CMK (cell line): Measurements from ENCODE around the gene SLC25A21.
"Not testable (repeated sequence)": the region's sequence is repeated elsewhere in the genome, so short reads cannot be mapped to it uniquely, and the experiment has no call there.

Experiments
- DNase-seq: peaks from one replicate; pipeline ENCODE4 v3.0.0-alpha.2; 2010; ENCODE audit warnings: low read depth

SLC25A21 gene

GRCh38 chr14:36986407-36986806, 186.0 kb downstream of the SLC25A21 start:
- no peak for DNase-seq

DNA sequence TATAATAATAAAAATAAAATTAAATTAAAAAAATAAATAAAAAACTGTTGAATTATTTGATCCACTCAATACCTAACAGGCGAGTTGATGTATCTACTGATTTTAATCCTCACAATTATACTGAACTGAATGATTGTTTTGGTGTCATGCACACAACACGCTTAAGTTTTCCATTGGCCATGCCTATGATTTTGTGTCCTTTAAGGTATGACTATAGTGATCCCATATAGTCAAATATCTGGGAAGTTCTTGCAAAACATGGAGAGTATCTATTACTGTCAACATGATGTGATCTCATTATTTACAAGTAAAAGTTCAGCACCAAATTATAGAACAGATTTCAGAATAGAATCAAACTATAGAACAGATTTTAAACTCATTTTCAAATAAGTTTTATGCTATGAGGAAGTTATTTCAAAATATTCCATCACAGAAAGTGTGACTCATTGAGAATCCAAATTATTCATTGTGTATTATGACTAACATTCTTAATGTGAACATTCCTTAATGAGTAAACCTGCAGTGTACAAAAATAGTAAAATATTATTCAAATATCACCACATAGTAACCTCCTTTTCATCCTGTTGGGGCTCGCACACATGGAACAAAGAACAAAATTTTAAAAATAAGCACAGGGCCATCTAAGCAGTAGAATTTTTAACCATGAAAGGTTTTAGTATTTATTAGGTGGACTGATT, 190.4 kb downstream of the SLC25A21 start:
- no peak for DNase-seq

DNA sequence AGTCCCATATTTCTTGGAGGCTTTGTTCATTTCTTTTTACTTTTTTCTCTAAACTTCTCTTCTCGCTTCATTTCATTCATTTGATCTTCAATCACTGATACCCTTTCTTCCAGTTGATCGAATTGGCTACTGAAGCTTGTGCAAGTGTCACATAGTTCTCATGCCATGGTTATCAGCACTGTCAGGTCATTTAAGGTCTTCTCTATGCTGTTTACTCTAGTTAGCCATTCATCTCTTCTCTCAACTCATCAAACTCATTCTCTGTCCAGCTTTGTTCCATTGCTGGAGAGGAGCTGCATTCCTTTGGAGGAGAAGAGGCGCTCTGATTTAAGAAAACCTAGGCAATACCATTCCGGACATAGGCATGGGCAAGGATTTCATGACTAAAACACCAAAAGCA, 192.0 kb downstream of the SLC25A21 start:
- DNase-seq, result not testable (repeated sequence)

DNA sequence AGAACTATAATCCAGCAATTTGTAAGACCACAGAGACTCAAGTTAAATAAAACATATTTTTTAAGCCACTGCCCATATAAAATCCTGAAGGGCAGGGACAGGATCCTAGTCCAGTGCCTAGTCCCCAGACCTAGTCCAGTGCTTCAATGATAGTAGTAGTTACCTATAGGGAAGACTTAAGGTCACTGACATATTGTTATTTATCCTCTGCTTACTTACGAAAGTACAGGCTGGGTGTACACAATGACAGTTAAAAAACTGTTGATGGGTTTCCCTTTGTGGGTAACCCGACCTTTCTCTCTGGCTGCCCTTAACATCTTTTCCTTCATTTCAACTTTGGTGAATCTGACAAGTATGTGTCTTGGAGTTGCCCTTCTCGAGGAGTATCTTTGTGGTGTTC, 192.5 kb downstream of the SLC25A21 start:
- DNase-seq, result no peak

GRCh38 chr14:36976571-36977023, 195.8 kb downstream of the SLC25A21 start:
- peak; percentile 92 for DNase-seq

DNA sequence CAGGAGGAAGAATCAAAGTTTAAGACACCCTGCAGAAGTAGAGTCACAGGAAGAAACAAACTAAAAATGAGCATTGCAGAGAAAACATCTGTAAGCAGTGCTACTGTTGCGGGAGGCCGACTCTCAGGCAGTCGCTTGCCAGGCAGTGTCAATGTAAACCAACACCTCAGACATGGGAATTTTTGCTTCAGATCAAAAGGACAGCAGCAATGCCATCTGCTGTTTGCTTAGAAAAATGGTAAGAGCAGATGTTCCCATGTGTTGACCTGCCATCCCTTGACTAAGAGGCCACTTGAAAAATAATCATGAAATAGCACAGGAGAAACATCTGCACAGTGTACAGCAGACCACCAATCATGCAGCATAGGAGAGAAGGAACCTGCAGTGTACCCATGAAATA, 196.6 kb downstream of the SLC25A21 start:
- DNase-seq, result peak; percentile 34

DNA sequence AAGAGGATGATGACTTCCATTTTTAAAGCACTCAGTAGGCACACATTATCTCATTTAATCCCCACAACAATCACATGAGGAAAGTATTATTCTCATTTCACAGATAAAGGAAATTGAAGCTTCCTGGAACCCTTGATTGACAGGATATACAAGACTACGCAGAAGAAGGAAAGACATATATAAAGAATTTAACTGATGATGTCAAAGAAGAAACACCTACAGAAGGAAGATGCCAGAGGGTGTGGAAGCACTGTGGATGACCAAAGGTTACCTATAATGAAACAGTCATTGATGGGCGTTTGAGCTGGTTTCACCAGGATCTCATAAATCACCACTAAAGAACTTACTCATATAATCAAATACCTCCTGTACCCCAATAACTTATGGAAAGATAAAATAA, 197.4 kb downstream of the SLC25A21 start:
- DNase-seq, result no peak

GRCh38 chr14:36973806-36974442, 198.5 kb downstream of the SLC25A21 start:
- no peak for DNase-seq

GRCh38 chr14:36971263-36971855, 201.0 kb downstream of the SLC25A21 start:
- no peak for DNase-seq

GRCh38 chr14:36967892-36968555, 204.4 kb downstream of the SLC25A21 start:
- DNase-seq, result no peak

DNA sequence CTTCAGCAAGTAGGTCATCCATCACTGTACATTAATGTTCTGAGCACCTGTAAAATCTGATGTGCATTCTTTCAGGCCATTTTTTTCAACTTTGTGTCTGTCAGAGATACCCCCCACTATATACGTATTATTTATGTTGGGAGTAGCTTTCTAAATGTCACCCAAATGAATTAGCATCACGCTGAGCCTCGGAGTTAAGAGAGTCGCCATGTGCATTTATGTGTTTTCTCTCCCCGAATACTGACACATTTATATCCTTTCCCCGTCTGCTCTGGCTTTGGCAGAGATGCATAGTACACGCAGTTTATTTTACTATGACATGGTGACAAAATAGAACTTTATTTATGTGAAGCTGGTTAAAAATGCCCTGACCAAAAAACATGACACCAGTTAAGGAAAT, 216.4 kb downstream of the SLC25A21 start:
- no peak for DNase-seq

DNA sequence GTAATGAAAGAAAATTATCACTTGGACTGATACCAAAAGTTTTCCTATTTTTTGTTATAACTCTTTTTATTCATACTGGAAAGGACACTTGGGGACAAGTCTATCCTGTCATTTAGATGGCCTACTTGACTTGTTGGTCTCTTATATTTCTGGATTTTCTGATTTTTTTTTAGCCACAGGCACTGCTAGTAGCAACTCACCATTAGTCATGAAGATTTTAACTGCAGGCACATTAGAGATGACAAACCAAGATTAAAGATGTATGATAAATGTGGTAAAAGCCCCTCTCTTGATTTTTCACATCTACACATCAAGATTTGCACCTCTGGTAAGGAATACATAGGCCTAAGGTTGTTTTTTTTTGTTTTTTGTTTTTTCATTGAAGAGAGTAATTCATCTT, 217.0 kb downstream of the SLC25A21 start:
- DNase-seq, result no peak

DNA sequence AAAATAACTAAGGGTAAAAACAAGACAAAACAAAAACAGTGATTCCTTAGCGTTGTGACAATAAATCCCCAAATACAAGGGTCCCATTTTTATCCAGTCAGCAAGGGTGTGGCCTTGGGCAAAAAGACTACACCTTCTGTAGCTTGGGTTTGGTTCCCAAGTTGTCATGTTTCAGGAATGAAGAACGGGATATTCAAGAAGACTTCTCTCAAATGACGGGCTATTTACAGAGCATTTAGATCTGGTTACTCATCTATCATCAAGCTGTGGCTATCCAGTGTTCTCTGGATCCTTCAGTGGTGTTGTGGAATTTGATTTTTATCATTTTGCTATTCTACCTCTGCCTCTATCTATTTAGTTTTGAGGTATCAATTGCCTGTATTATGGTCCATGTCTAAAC, 219.7 kb downstream of the SLC25A21 start:
- no peak for DNase-seq

DNA sequence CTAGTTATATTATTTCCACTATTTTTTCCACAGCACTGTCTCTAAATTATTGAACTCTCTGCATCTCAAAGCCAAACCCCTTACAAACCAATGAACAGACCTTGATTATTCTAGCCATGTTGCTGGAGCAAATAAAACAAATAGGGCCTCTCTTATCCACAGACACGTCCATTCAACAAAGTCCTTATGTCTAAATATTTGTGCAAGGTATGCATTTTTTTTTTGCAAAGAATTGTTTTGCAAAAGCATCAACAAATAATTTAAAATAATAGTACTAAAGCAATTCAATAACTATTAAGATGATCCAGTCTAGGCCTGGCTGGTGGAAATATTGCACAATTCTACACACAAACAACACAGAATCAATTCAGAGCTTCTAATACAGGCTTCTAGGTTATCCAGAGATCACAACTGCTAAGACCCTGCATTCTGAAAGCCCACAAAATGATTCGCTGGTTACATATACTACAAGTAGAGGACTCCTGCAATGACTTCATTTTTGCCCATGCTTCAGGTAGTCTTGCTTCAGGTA, 221.0 kb downstream of the SLC25A21 start:
- DNase-seq, result no peak

DNA sequence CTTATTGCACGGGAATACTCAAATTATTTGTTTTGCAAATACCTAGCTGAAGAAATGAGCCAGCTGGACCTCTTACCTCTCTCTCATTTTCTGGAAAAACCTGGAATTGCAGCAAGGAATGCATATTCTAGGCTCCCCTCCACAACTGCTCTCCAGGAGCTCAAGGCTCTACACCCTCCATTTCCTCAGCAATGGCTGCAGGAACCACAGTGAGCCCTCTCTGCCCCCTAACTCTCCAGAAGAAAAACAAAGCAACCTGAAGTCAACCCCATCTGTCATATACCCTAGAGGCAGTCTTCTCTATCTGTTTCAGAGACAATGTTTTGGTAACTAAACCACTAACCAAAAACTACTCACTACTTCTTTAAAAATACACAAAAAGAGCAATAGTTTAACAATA, 221.6 kb downstream of the SLC25A21 start:
- DNase-seq, result no peak

DNA sequence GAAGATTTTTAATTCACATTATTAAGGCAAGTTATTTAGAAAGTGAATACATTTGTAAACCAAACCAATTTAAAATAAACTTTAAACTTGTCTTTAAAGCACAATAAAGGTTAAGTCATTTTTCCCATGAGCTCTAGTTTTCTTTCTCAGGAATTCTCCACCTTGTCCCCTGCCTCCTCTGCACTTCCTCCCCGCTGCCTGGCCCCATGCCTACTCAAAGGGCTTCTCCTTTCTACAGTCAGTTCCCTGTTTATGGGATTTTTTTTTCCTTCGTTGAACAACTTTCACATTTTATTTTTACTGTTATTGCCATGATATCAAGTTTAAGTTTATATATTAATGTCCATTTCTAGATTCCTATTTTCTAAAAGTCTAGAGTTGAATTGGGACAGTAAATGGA, 223.0 kb downstream of the SLC25A21 start:
- DNase-seq, result no peak

GRCh38 chr14:36948157-36948859, 224.1 kb downstream of the SLC25A21 start:
- DNase-seq, result no peak

DNA sequence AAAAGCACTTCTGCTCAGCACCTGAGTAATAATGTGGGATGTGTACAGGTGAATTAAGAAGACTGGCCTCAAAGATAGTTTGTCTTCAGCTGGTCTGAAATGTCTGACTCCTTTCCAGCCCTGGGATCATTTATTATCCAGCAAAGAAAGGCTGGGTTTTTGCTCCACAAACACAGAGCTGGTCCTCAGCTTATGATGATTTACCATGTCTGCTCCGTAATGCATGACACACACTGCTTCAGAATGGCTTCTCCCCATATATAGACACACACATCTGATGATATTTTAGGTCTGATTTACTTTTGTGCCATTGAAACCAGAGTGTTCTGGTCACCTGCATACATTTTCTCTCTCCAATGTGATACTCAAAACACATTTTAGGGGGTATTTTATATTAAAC, 225.0 kb downstream of the SLC25A21 start:
- DNase-seq, result no peak

- no peak for DNase-seq
Measured at GRCh38 chr14:36946872-36947271, 225.5 kb downstream of the SLC25A21 start.

GRCh38 chr14:36944307-36945010, 227.9 kb downstream of the SLC25A21 start:
- DNase-seq, result no peak

DNA sequence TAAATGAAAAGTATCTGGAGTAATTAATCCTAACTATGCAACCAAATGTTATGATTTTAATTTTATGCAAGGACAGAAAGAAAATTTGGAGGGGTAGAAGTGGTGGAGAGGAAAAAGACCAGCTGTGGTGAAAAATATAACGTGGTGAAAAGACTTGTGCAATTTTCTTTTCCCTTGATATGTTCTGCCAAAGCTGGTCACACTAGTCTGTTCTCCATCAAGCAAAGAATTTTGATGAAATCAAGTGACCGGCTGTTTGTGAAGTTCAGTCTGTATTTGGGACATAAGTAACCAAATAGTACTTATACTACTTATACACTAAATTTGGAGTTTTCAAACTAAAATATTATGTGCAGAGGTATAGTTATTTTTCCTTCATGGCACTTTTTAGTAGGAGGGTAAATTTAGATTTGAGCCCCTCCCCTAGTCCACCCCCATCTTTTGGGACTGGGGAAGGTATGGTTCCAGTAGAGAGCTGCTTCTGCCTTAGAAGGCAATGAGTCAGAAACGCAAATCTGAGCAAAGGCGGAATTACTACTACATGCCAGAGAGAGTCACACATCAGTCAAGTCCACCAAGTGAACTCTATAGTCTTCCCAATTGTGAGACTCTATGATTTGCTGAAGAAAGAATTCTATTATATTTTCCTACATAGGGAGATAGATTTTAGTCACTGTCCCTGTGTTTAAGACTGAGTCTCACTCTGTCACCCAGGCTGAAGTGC, 229.7 kb downstream of the SLC25A21 start:
- no peak for DNase-seq
